ENCODE data around the gene KCNJ8. TPM values are rescaled to one million over a fixed set of nuclear protein-coding genes. Genes with fewer than 3 reads are reported as not detected.

KCNJ8 gene
- total RNA-seq, 4 donors from 2014 or later: 28.2 to 36.4 (median 31.6) TPM

GRCh38 chr12:21818627-21819026 is 44.1 kb upstream of the KCNJ8 start:
- Histone ChIP-seq H3K4me3 (no peak overlapping the region), H3K27ac (no peak overlapping the region), H3K4me1 (peaks cover 0 to 17% (median 7%) of the 10 kb centered on the region in 3 donors), H3K27me3 (no peaks in the 10 kb centered on the region), H3K36me3 (peaks cover 0 to 28% of the 10 kb centered on the region in 2 donors), H3K9me3 (no peaks in the 10 kb centered on the region)
- ATAC-seq: no peak
- 10 to 27% methylated on average over 2 of the region's 2 CpGs for WGBS, 2 donors (ENCODE audit: low coverage in 1 of 2)
- TF ChIP-seq POLR2AphosphoS5 (IDR thresholded peaks at IDR 0.05) (no peak), POLR2A (IDR thresholded peaks at IDR 0.05) (no peak), EP300 (IDR thresholded peaks at IDR 0.05) (no peak)
- TF ChIP-seq, protein P1, sequence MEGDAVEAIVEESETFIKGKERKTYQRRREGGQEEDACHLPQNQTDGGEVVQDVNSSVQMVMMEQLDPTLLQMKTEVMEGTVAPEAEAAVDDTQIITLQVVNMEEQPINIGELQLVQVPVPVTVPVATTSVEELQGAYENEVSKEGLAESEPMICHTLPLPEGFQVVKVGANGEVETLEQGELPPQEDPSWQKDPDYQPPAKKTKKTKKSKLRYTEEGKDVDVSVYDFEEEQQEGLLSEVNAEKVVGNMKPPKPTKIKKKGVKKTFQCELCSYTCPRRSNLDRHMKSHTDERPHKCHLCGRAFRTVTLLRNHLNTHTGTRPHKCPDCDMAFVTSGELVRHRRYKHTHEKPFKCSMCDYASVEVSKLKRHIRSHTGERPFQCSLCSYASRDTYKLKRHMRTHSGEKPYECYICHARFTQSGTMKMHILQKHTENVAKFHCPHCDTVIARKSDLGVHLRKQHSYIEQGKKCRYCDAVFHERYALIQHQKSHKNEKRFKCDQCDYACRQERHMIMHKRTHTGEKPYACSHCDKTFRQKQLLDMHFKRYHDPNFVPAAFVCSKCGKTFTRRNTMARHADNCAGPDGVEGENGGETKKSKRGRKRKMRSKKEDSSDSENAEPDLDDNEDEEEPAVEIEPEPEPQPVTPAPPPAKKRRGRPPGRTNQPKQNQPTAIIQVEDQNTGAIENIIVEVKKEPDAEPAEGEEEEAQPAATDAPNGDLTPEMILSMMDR (IDR thresholded peaks at IDR 0.05): no peak

DNA sequence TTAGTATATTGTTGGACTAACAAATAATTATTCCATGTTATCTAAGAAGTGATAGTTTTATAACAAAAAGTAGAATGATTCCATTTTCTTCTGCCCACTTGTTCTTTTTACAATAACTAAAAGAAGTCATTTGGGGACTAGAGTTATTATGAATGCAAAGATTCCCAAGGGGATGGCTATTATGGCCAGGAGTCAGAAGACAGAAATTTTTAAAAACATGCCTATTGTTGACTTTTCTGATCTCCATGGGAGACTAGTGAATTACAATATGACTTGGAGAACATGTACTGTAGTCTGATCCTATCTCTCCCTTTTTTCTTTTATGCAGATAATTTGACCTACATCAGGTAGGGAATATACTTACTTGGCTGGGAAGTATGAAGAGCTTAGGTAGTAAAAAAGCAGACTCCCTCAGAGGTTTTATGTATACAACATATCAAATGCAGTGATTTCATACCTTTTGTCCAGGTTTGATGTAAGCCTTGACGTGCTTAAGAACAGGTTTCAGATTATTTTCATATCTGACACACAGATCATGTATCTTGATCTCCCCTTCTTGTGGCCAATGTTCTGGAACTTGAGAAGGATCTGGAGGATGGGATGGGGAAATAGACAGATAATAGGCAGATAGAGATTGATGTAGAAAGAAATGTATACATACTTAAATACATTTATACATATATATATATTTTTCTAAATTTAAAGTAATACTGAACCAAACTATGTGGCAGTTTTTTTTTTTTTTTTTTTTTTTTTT is 41.0 kb upstream of the KCNJ8 start:
- no peak for ATAC-seq
- Histone ChIP-seq H3K27me3 (no peaks in the 10 kb centered on the region), H3K4me1 (peaks cover 0 to 15% (median 7%) of the 10 kb centered on the region in 3 donors), H3K9me3 (no peaks in the 10 kb centered on the region), H3K4me3 (no peak overlapping the region), H3K36me3 (peaks cover 0 to 44% of the 10 kb centered on the region in 2 donors), H3K27ac (no peak overlapping the region)
- WGBS, 2 donors (ENCODE audit: low coverage in 1 of 2): 88% methylated on average over 1 of the region's 1 CpG; no CpG with 5 or more reads in 1 of the 2 donors
- no peak for TF ChIP-seq POLR2A (IDR thresholded peaks at IDR 0.05)
- TF ChIP-seq, protein P1 (IDR thresholded peaks at IDR 0.05): no peak

- ATAC-seq: no peak
- TF ChIP-seq POLR2A (IDR thresholded peaks at IDR 0.05) (no peak), POLR2AphosphoS5 (IDR thresholded peaks at IDR 0.05) (no peak), EP300 (IDR thresholded peaks at IDR 0.05) (no peak)
- TF ChIP-seq, protein P1 (IDR thresholded peaks at IDR 0.05): no peak
- Histone ChIP-seq H3K4me3 (no peak overlapping the region), H3K9me3 (no peaks in the 10 kb centered on the region), H3K27me3 (no peaks in the 10 kb centered on the region), H3K4me1 (peaks cover 0 to 8% (median 7%) of the 10 kb centered on the region in 3 donors), H3K36me3 (peaks cover 0 to 48% of the 10 kb centered on the region in 2 donors), H3K27ac (no peak overlapping the region)
- 71 to 96% methylated on average over 3 of the region's 3 CpGs for whole genome bisulfite sequencing, 2 donors (ENCODE audit: low coverage in 1 of 2)
These were observed 40.3 kb upstream of the KCNJ8 start for GRCh38 chr12:21814814-21815213.

GRCh38 chr12:21814327-21814726 is 39.8 kb upstream of the KCNJ8 start:
- Histone ChIP-seq H3K27me3 (no peaks in the 10 kb centered on the region), H3K4me3 (no peak overlapping the region), H3K36me3 (peaks cover 0 to 48% of the 10 kb centered on the region in 2 donors), H3K9me3 (no peaks in the 10 kb centered on the region), H3K4me1 (peaks cover 0 to 4% (median 3%) of the 10 kb centered on the region in 3 donors), H3K27ac (no peak overlapping the region)
- no peak for ATAC-seq
- TF ChIP-seq EP300 (IDR thresholded peaks at IDR 0.05) (no peak), POLR2A (IDR thresholded peaks at IDR 0.05) (no peak), POLR2AphosphoS5 (IDR thresholded peaks at IDR 0.05) (no peak)
- TF ChIP-seq, protein P1 (IDR thresholded peaks at IDR 0.05): no peak
- 88 to 100% methylated on average over 2 of the region's 2 CpGs for WGBS, 2 donors (ENCODE audit: low coverage in 1 of 2)

- 73 to 91% methylated on average over 3 of the region's 3 CpGs for WGBS, 2 donors (ENCODE audit: low coverage in 1 of 2)
- TF ChIP-seq POLR2A (IDR thresholded peaks at IDR 0.05) (no peak), POLR2AphosphoS5 (IDR thresholded peaks at IDR 0.05) (no peak), EP300 (IDR thresholded peaks at IDR 0.05) (no peak)
- TF ChIP-seq, protein P1 (IDR thresholded peaks at IDR 0.05): no peak
- Histone ChIP-seq H3K4me3 (no peak overlapping the region), H3K4me1 (no peaks in the 10 kb centered on the region), H3K9me3 (no peaks in the 10 kb centered on the region), H3K27me3 (no peaks in the 10 kb centered on the region), H3K36me3 (peaks cover 0 to 48% of the 10 kb centered on the region in 2 donors), H3K27ac (no peak overlapping the region)
- ATAC-seq: no peak
These were observed 39.2 kb upstream of the KCNJ8 start for GRCh38 chr12:21813751-21814150.
